GM18502 (cell line): Measurements from ENCODE around the gene HSD17B2.
"Not testable (repeated sequence)": the region's sequence is repeated elsewhere in the genome, so short reads cannot be mapped to it uniquely, and the experiment has no call there.

Source experiments
- ATAC-seq: cut with Tn5 transposase; IDR thresholded peaks from one replicate; pipeline ENCODE4 v1.9.1; 2021; ENCODE audit warnings: mild to moderate bottlenecking; ENCODE audit not compliant: unreplicated experiment, poor library complexity

The HSD17B2 gene

DNA sequence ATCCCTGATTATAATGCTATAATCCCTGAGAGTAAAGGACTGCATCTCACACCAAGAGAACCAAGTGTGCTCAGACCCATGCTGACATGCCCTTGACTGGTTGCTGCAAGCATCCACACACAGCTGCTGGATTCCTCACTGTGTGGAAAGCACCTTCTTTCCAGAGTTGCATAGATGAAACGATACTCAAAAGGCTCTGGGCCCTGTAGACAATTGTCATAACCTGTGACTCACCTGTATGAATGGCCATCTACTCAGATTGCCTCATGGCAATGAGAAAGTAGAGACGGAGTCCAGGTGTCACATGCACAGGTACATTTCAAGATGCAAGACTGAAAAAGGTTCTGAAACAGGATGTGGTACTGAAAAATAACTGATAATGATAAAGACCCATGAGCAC is 76.9 kb downstream of the HSD17B2 start:
- ATAC-seq: no peak

- ATAC-seq: no peak
Observed at GRCh38 chr16:82113741-82114140, 78.7 kb downstream of the HSD17B2 start.

GRCh38 chr16:82116535-82116934 is 81.5 kb downstream of the HSD17B2 start:
- ATAC-seq: no peak

- ATAC-seq: no peak
Observed at GRCh38 chr16:82118749-82119148, 83.7 kb downstream of the HSD17B2 start.

GRCh38 chr16:82119405-82119804 is 84.4 kb downstream of the HSD17B2 start:
- no peak for ATAC-seq

DNA sequence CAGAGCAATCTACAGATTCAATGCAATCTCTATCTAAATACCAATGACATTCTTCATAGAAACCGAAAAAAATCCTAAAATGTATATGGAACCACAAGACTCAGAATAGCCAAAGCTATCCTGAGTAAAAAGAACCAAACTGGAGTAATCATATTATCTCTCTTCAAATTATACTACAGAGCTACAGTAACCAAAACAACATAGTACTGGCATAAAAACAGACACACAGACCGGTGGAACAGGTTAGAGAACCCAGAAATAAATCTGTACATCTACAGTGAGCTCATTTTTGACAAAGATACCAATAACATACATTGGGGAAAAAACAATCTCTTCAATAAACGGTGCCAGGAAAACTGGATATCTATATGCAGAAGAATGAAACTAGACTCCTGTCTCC is 89.6 kb downstream of the HSD17B2 start:
- ATAC-seq: no peak

- ATAC-seq: no peak
Observed at GRCh38 chr16:82129881-82130280, 94.8 kb downstream of the HSD17B2 start.

GRCh38 chr16:82133798-82134197 is 98.7 kb downstream of the HSD17B2 start:
- no peak for ATAC-seq

GRCh38 chr16:82134846-82135245 is 99.8 kb downstream of the HSD17B2 start:
- ATAC-seq: no peak

DNA sequence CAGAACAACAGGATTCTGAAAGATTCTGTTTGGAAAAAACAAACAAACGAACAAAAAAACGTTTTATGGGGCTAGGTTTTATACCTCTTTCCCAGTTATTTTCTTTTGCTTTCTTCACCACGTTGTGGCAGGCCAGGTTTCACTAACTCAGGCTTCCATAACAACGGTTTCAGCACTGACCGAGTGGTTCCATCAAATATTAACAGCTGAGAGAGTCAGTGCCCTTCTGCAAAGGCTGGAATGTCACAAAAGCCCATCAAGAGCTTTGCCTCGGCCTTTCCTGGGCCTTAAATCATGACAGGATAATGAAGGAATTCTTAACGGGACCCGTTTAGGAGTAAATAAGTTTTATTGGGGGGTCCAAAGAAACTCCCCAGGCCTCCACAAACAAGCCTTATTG is 100.8 kb downstream of the HSD17B2 start:
- no peak for ATAC-seq

- ATAC-seq: no peak
Observed at GRCh38 chr16:82136956-82137821, 102.1 kb downstream of the HSD17B2 start.

DNA sequence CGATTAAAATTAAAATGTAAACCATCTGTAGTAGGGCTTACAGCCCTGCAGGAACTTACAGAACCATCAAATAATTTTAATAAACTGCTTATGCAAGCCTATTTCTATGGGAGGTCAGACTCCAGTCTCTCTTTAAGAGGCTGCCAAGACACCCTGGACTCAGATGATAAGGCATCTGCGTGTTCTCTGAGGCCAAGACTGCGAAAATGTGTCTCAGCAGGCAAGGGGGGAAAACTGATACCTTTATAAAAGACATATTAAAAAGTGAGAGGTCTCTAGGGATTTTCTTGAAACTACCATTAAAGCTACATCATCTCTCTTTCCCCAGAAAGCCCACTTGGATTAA is 102.7 kb downstream of the HSD17B2 start:
- no peak for ATAC-seq

DNA sequence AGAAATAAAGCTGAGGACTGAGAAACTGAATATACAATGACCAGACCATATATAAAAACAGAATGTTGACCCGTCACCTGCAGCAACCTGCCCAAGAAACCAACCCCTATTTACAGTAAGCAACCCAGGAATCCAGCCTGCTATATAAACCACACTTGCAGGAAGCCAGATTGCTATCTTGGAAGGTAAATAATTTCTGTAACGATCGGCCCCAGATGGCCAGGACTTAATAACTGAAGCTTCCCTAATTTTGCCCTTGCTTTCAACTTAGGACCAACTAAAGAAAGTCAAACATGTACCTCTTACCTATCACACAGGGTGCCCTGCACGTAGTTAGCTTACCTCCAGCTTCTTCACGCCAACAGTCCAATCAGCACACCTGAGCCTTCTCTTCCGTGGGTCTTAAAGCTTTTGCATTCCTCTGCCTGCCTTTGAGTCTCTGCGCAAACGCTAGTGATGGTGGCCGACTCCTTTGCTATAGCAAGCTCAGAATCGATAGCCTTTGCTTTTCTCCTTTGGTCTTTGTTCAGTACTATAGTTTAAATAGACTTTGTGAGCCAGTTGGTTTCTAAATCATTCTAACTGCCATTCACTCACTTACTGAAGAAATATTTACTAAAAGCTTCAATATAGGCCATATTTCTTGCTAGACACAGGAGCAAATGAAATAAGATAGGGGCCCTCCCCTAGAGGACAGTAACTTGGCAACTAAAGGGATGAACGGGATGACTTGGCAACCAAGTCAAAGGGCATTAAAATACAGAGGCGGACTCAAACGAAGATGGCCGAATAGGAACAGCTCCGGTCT is 103.6 kb downstream of the HSD17B2 start:
- no peak for ATAC-seq

GRCh38 chr16:82139286-82139571 is 104.2 kb downstream of the HSD17B2 start:
- ATAC-seq: not testable (repeated sequence)

GRCh38 chr16:82146556-82146955 is 111.5 kb downstream of the HSD17B2 start:
- no peak for ATAC-seq

DNA sequence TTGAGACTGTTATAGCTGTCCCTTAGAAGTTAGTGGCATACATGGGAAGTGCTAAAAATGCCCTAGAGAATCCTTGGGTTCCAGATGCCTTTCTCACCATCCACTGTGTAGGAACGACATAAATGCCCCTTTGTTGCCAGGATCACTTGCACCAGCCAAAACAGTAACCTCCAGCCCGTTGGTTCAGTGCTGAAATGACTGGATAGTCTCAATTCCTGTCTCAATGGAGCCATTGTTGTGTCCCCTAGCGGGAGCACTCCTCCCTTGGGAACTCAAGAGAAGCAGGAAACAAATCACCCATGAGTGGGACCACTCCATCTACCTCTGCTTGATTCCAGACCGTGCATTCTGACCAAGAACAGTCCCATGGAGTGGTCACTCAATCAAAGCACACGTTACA is 111.9 kb downstream of the HSD17B2 start:
- ATAC-seq: no peak

DNA sequence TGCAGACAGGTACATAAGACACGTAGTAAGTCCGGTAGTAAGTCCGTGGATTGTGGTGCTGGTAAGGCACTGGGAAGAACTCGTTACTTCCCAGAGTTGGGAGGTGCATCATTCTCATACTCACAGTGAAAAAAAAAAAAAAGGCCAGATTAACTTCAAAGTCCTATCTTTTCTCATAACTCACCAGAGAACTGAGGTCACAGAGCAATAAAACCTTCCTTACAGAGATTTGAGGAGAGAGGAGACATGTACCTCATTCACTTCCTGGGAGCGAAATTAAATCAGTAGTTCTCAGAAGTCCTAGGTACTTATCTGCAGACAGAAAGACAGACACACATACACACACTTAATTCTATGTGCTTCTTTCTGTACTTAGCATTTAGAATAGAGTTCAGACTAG is 112.5 kb downstream of the HSD17B2 start:
- no peak for ATAC-seq
